Measurements from ENCODE around the gene MCOLN2. TPM values are rescaled to one million over a fixed set of nuclear protein-coding genes. Genes with fewer than 3 reads are reported as not detected.

MCOLN2 gene
- polyA plus RNA-seq, 1 donor from 2014 or later, result not detected

DNA sequence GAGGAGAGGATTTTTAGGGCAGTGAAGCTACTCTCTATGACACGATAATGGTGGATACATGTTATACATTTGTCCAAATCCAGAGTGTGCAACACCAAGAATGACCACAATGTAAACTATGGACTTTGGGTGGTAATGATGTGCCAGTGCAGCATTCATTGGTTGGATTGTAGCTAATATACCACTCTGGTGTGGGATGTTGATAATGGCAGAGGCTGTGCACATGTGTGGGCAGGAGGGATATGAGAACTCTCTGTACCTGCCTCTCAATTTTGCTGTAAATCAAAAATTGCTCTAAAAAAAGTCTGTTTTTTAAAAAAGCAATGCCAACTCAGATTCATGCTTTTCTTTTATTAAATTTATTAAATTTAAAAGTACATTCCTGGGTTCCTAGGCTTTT is 76.8 kb downstream of the MCOLN2 start:
- Histone ChIP-seq H3K9me3 (ENCODE audit: low read length) (no peaks in the 10 kb centered on the region), H3F3A (ENCODE audit: insufficient read depth, low read length, poor library complexity, severe bottlenecking) (no peaks in the 10 kb centered on the region), H4K20me1 (ENCODE audit: insufficient read depth) (no peaks in the 10 kb centered on the region), H3K4me3 (ENCODE audit: low read length) (no peak overlapping the region), H3K27me3 (ENCODE audit: insufficient read depth, low read depth, low read length) (no peaks in the 10 kb centered on the region), H3K9me2 (ENCODE audit: insufficient read depth, low read length) (no peaks in the 10 kb centered on the region), H3K79me2 (replicated peaks; ENCODE audit: insufficient read depth, low read length) (no peaks in the 10 kb centered on the region), H3K4me2 (ENCODE audit: low read length) (no peak overlapping the region), H2AFZ (ENCODE audit: low read depth, low read length) (no peak overlapping the region), H3K36me3 (ENCODE audit: insufficient read depth, low read length) (no peaks in the 10 kb centered on the region), H3K9ac (ENCODE audit: low read length) (no peak overlapping the region), H3K27ac (ENCODE audit: low read length) (no peak overlapping the region)
- TF ChIP-seq EZH2 (IDR thresholded peaks at IDR 0.05; ENCODE audit: borderline replicate concordance, insufficient read depth, low read length, poor library complexity, severe bottlenecking), result no peak
- no peak for TF ChIP-seq TAF1 (IDR thresholded peaks at IDR 0.05; ENCODE audit: low read depth)
- no peak for TF ChIP-seq EP300 (conservative IDR thresholded peaks at IDR 0.05; ENCODE audit: poor library complexity, severe bottlenecking)
- TF ChIP-seq SMC3 (conservative IDR thresholded peaks at IDR 0.05; ENCODE audit: poor library complexity), result no peak
- TF ChIP-seq POLR2AphosphoS5 (IDR thresholded peaks at IDR 0.05), result no peak
- TF ChIP-seq, protein P1, sequence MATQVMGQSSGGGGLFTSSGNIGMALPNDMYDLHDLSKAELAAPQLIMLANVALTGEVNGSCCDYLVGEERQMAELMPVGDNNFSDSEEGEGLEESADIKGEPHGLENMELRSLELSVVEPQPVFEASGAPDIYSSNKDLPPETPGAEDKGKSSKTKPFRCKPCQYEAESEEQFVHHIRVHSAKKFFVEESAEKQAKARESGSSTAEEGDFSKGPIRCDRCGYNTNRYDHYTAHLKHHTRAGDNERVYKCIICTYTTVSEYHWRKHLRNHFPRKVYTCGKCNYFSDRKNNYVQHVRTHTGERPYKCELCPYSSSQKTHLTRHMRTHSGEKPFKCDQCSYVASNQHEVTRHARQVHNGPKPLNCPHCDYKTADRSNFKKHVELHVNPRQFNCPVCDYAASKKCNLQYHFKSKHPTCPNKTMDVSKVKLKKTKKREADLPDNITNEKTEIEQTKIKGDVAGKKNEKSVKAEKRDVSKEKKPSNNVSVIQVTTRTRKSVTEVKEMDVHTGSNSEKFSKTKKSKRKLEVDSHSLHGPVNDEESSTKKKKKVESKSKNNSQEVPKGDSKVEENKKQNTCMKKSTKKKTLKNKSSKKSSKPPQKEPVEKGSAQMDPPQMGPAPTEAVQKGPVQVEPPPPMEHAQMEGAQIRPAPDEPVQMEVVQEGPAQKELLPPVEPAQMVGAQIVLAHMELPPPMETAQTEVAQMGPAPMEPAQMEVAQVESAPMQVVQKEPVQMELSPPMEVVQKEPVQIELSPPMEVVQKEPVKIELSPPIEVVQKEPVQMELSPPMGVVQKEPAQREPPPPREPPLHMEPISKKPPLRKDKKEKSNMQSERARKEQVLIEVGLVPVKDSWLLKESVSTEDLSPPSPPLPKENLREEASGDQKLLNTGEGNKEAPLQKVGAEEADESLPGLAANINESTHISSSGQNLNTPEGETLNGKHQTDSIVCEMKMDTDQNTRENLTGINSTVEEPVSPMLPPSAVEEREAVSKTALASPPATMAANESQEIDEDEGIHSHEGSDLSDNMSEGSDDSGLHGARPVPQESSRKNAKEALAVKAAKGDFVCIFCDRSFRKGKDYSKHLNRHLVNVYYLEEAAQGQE (IDR thresholded peaks at IDR 0.05; ENCODE audit: borderline replicate concordance), result no peak
- no peak for TF ChIP-seq RAD21 (conservative IDR thresholded peaks at IDR 0.05)
- no peak for TF ChIP-seq MXI1 (conservative IDR thresholded peaks at IDR 0.05; ENCODE audit: poor library complexity, severe bottlenecking)
- TF ChIP-seq, protein P2, sequence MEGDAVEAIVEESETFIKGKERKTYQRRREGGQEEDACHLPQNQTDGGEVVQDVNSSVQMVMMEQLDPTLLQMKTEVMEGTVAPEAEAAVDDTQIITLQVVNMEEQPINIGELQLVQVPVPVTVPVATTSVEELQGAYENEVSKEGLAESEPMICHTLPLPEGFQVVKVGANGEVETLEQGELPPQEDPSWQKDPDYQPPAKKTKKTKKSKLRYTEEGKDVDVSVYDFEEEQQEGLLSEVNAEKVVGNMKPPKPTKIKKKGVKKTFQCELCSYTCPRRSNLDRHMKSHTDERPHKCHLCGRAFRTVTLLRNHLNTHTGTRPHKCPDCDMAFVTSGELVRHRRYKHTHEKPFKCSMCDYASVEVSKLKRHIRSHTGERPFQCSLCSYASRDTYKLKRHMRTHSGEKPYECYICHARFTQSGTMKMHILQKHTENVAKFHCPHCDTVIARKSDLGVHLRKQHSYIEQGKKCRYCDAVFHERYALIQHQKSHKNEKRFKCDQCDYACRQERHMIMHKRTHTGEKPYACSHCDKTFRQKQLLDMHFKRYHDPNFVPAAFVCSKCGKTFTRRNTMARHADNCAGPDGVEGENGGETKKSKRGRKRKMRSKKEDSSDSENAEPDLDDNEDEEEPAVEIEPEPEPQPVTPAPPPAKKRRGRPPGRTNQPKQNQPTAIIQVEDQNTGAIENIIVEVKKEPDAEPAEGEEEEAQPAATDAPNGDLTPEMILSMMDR (IDR thresholded peaks at IDR 0.05; ENCODE audit: poor library complexity, severe bottlenecking), result no peak

DNA sequence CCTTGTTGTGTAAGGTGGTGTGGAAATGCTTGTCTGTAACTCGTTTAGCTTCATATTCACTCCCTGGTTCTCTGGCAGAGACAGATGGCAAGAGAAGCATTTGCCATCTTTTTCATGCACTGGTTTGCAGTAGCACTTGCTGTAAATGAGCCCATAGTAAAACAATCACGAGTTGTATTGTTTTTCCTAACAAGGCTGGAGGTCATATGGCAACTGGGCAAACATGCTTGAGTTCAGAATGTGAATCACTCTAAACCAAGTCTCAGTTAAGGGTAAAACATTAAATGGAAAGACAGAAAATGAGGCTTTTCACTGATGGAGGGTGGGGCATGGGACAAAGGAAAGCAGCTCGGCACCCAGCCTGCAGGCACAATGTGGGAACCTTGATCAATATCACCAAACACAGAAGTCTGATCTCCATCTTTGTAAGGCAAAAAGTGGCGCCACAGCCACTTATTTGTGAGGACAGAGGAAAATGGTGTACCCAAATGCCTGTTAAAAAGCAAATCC is 77.4 kb downstream of the MCOLN2 start:
- no peaks in the 10 kb centered on the region for H3K9me3 ChIP-seq (ENCODE audit: low read length)
- no peaks in the 10 kb centered on the region for H3K9me2 ChIP-seq (ENCODE audit: insufficient read depth, low read length)
- no peak overlapping the region for H2AFZ ChIP-seq (ENCODE audit: low read depth, low read length)
- no peak overlapping the region for H3K4me3 ChIP-seq (ENCODE audit: low read length)
- no peaks in the 10 kb centered on the region for H3K36me3 ChIP-seq (ENCODE audit: insufficient read depth, low read length)
- no peaks in the 10 kb centered on the region for H3K79me2 ChIP-seq (replicated peaks; ENCODE audit: insufficient read depth, low read length)
- H3K4me2 ChIP-seq (ENCODE audit: low read length), result no peak overlapping the region
- no peak overlapping the region for H3K27ac ChIP-seq (ENCODE audit: low read length)
- no peaks in the 10 kb centered on the region for H3F3A ChIP-seq (ENCODE audit: insufficient read depth, low read length, poor library complexity, severe bottlenecking)
- H4K20me1 ChIP-seq (ENCODE audit: insufficient read depth), result no peaks in the 10 kb centered on the region
- H3K27me3 ChIP-seq (ENCODE audit: insufficient read depth, low read depth, low read length), result no peaks in the 10 kb centered on the region
- H3K9ac ChIP-seq (ENCODE audit: low read length), result no peak overlapping the region
- TF ChIP-seq TAF1 (IDR thresholded peaks at IDR 0.05; ENCODE audit: low read depth), result no peak
- TF ChIP-seq SMC3 (conservative IDR thresholded peaks at IDR 0.05; ENCODE audit: poor library complexity), result no peak
- TF ChIP-seq EZH2 (IDR thresholded peaks at IDR 0.05; ENCODE audit: borderline replicate concordance, insufficient read depth, low read length, poor library complexity, severe bottlenecking), result no peak
- TF ChIP-seq EP300 (conservative IDR thresholded peaks at IDR 0.05; ENCODE audit: poor library complexity, severe bottlenecking), result no peak
- no peak for TF ChIP-seq MXI1 (conservative IDR thresholded peaks at IDR 0.05; ENCODE audit: poor library complexity, severe bottlenecking)
- TF ChIP-seq, protein P1 (IDR thresholded peaks at IDR 0.05; ENCODE audit: borderline replicate concordance), result no peak
- TF ChIP-seq, protein P2 (IDR thresholded peaks at IDR 0.05; ENCODE audit: poor library complexity, severe bottlenecking), result no peak
- no peak for TF ChIP-seq RAD21 (conservative IDR thresholded peaks at IDR 0.05)
- no peak for TF ChIP-seq POLR2AphosphoS5 (IDR thresholded peaks at IDR 0.05)
